NCI-H187 treated with DMSO at 0.1 percent for 48 hours (cell line): ENCODE data around the gene LGALS8.
"Not testable (repeated sequence)": the region's sequence is repeated elsewhere in the genome, so short reads cannot be mapped to it uniquely, and the experiment has no call there.

Experiments used
- DNase-seq: peaks from one replicate; lab custom pipeline; 2025; lab: John Stamatoyannopoulos, UW

The LGALS8 gene

DNA sequence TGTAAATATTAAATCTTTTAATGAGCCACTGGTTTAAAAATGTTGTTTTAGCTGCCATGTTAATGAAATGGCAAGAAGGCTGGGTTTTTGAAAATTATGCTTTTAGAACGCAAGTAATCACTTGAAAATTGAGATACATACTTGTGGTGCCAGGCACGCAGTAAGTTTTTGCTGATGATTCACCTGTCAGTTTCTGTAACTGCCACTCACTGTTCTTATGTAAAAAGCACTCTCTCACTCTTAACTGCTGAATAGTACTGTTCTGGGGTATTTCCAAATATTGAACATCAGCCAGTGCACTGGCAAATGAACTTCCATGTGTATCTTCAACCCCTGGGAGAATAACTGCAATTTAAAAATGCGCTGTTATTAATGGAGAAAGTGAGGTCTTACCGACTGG lies 17.9 kb downstream of the LGALS8 start:
- no peak for DNase-seq

DNA sequence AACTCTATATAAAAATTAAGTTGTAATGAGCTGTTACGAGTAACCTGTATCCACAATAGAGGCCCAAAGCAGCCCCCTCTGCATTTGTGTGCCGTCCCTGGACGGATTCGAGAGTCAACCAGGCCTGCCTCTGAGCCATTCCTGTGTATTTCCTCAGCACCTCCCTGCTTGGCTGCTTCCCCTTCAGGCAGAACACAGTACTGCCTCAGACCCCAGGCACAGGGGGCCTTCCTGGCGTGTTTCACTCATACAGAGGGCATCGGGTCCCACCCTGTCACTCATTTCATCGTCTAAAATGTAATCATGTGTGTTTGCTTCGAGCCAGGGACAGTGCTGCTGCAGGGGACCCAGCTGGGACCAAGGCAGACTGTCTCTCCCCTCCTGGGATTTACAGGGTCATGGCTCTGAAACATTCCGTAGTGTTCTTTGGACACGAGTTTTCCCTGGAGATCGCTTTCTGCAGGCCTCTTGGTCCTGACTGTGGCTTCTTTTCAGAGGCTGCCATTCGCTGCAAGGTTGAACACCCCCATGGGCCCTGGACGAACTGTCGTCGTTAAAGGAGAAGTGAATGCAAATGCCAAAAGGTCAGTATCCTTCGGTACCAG lies 19.4 kb downstream of the LGALS8 start:
- no peak for DNase-seq

DNA sequence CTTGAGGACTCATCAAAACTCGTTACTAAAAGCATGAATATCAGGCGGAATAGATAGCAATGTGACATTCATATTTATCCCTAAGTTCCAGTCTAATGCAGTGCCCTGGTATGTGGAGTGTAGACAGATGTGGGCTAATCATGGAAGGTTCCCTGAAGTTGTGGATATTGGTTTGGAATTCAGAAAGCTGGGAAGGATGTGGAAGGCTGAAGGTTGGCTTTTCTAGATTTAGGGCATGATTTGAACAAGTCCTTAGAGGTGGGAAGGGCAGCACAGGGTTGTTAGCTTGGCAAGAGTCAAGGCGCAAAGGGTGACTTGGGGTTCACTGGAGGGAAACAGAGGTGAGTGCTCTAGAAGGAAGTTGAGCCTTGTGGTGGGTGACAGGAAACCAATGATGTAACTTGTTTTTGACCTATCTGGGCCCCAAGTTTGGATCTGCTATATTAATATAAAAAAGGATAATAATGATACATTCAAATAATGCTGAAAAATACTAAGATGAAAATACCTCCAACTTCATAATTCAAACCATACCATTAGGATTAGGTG lies 21.9 kb downstream of the LGALS8 start:
- no peak for DNase-seq

DNA sequence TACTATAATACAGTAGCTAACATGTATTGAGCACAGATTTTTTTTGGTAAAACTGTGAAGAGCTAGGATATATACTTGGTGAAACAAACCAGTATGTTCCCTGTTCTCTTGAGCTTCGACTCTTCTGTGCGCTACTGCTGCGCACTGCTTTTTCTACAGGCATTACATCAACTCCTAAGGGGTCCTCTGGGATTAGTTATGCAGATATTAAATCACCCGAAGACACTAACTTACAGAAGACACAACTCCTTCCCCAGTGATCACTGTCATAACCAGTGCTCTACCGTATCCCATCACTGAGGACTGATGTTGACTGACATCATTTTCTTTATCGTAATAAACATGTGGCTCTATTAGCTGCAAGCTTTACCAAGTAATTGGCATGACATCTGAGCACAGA lies 24.7 kb downstream of the LGALS8 start:
- DNase-seq, result no peak

DNA sequence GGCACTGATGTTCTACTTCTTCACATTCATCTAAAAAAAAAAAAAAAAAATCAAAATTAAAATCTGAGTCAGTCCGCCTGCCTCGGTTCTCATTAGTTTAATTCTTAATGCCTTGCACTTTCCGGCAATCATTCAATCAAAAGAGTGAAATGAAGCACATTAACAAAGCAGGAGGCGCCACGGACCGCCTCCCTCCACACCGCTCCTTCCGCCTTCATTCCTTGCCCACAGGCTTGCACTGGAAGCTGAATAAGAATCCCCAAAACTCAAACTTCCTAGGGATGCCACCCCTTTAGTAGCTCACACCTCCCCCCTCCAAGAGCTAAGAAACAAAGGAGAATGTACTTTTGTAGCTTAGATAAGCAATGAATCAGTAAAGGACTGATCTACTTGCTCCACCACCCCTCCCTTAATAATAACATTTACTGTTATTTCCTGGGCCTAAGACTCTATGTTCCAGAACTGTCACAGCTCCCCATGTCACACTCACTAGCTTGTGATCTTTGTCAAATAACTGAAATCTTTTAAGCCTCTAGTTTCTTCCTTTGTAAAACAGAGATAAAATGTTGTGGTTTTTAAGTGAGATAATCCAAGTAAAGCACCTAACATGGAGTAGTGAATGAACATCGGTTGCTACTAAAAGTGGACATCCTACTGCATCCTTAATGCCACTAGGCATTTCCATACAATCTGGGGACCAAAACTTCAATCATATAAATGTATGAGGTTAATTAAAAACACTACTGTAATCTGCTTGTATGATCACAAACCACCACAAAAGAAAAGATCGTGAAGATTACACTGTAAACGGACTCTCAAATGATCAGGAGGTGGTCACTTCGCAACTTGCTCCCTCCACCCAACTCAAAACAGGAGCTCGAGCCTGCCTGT lies 27.4 kb downstream of the LGALS8 start:
- DNase-seq, result no peak

DNA sequence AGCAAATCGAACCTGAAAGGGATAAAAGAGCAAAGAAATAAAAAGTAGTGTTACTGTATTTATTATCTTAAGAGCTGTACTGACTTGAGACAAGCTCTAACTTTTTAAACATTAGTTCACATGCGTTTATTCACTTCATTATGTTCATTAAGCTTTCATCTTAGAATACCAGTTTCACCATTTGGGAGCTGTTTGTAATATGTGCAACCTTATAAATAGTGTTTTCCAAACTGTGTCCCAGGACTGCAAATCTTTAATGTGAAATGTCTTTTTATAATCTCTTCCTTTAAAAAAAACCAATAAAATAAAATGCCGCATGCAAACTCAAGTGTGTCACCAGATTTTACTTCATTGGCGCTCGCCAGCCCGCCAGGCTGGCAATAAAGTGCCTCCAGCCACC lies 28.3 kb downstream of the LGALS8 start:
- DNase-seq, result no peak

DNA sequence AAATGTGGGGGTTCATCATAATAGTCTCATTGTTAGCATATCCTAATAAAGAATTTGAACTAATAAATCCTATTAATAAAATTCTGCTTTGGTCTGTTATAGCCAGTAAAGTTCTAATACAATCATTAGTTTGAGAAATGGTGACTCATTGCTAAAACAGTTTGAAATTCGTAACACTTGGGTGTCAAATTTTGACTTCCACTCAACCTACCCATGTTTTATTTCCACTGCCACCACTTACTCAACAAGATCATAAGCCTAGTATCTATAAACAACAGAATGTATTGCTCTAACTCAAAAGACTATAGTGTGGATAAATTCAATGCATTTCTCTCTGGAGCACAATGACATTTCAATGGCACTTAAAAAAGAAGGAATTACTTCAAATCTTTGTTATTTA lies 29.1 kb downstream of the LGALS8 start:
- no peak for DNase-seq

DNA sequence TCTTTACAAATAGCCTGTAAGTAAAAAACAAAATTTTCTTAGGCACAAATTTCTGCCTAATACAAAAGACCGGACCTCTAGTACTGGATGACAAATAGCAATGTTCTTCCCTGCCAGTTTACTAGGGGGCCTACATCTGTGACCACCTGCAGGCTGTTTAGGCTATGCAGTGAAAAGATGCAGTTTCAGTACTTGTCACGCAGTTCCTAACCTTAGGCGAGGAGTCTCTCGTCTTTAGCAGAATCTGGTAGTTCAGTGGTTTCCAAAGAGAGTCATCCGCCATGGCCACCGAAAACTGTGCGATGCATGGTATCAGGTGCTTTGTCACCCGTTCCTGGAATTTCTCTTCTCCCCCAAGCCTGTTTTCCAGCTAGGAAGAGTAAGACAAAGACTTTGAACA lies 29.6 kb downstream of the LGALS8 start:
- DNase-seq, result no peak

DNA sequence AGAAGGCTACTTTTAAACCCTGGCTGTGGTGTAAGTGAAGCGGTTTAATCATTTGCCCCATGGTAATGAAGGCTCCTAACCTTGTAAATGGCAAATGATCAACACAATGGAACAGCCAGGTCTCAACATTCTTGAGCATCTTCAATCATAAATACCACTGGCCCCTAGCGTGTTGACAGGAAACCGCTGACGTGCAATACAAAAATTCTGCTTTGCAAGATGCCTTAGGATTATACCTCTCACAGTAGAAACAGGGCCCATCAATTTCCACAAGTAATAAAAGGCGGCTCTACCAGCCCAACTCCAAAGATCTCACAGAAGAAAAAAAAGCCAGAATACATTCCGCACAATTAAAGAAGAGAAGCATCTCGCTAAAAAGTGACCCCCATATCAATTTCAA lies 32.8 kb downstream of the LGALS8 start:
- DNase-seq, result no peak

DNA sequence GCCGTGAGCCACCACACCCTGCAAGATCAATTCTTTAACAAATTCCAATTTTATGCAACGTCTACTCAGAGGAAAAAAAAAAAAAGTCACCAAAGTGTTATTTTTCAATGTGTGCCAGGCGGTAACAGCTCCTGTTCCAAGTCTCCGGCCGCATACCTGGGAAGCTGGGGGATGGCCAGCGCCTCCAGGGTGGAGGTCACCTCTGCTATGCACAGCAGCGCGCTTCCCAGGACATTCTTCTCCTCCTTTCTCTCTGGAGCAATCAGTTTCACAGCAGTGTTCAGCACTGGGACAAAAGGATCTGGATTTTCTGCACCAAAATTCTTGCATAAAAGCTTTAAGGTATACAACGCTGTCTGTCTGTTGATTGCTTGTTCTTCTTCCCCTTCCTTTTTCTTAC lies 34.3 kb downstream of the LGALS8 start:
- DNase-seq, result no peak

DNA sequence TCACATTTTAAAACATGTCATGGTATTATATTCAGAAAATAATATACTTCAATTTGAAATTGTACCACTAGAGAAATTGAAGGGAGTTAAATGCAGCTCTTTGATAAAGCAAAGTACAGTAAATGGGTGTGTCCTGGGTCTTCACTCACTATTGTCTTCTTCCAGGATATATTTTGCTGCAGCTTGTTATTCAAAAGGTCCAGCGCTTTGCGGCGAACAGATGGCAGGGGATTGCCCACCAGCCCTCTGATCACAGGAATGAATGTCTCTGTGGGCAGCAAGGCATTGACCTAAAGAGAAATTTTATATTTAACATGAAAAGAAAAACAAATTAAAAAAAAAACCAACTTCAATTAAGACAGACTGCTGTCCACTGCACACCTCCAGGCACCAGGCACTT lies 35.1 kb downstream of the LGALS8 start:
- DNase-seq, result no peak

DNA sequence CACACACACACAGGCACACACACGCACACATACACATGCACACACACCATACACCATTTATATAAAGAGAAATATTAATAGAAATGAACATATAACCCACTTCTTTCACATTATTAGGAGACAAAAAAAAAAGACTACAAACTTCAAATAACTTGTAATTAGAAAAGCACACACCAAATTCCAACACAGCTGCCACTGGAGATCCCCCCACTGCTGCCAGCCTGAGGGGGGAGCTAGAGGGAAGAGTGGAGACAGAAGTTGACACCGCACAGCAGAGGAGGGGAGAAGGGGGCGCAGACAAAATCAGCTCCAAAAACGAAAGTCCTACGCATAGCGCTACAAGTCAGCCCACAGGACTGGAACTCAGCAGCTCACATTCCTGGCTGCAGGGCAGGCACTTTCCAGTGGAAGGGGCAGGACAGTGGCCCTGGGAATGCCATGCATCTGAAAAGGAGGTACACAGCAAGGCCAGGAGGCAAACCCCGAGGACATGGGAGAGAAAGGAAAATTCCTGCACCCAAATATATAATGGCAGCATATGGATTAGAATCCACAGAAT lies 36.5 kb downstream of the LGALS8 start:
- DNase-seq, result no peak

DNA sequence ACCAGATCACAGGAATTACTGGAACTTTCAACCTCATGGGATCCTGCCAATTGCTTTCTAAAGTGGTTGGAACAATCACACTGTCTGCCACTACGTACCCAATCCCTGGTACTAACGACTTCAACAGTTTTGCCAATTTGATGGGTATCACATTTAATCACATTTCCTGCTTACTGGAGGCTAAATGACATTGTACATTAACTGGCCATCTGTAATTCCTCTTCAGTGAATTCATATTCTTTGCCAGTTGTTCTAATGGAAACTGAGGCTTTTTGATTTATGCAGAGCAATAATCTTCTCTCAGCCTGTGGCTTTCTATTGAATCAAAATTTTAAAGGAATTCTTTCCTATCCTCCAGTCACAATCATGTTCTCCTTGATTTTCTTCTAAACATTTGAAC lies 38.2 kb downstream of the LGALS8 start:
- no peak for DNase-seq

DNA sequence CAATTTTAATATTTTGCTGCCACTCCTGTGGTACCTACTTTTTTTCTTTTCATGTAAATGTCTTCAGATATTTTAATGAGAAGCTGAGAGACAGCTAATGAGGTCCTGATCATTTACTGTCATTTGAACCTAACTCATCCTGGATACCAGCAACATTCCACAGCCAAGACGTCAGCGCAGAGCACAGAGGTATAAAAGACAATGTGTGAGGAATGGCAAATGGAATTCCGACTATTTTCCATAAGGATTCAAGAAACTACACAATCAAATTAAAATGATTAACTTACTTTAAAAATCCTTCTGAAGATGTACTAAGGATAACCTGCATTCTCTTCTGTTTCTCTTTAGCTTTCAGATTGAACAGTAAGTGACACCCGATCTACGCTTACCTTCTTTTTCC lies 41.7 kb downstream of the LGALS8 start:
- no peak for DNase-seq

DNA sequence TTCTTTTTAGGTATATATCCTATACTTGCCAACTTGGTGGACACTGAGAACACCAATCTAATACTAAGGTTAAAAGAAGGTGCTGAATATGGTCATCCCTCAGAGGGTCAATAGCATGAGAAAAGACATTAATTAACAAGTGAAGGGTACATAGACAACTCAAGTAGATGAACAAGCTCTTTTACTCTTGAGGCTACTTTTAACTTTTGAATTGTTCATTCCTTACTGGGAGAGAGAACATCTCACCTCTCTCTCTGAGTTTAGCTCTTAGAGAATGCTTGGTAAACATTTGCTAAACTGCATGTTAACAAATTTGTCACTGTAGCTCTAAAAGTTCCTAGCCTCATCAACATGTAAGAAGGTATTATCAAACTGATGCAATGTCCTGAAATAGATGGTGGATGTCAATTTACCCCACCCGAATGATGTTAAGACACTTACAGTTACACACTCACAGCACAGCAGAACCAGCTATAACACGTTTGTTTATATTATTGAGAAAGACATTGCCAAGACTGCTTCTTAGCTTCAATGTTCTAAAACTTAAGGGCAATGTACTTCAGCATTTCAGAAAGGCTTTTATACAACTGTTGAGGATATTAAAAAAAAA lies 44.6 kb downstream of the LGALS8 start:
- no peak for DNase-seq

DNA sequence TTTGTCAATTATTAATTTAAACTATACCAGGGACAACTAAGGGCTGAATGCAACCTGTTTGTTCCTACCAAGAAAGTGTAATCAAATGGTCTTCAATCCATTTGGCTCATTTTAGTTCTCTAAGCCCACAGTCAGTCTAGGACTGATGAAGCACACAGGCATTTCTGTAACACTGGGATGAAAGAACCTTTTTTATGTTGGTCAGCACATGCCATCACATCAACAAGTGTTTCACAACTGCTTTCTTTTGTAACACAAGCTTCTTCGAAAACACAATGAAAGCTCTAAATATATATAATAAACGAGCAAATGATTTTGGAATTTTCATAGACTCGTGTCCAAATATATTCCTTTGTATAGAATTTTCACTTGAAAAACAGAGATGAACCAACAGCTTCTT lies 51.7 kb downstream of the LGALS8 start:
- DNase-seq, result no peak

DNA sequence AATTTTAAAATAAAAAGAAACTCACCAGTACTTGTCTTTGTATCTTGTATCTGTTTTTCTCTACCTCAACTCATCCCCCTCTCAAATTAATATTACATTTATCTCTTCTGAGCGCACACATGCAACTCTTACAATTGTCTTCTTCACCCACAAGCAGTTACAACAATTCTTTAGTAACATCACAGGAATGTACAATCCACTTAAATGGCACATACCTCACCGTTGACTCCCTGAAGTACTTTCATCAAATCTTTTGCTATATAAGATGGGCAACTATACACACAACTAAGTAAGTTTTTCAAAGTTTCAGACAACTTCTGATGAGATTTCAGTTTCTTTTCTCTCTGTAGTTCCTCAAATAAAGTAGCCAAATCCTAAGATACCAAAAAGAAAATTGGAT lies 52.2 kb downstream of the LGALS8 start:
- DNase-seq, result no peak

DNA sequence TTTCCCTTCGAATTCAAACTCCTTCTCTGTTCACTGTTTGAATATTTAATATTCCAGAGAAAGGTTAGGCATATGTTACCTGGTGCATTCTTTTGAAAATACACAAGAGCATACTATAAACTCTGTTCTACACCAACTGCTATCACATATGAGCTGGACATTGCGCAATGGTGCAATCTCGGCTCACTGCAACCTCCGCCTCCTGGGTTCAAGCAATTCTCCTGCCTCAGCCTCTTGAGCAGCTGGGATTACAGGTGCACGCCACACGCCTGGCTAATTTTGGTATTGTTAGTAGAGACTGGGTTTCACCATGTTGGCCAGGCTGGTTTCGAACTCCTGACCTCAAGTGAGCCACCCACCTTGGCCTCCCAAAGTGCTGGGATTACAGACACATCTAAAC lies 53.3 kb downstream of the LGALS8 start:
- not testable (repeated sequence) for DNase-seq

DNA sequence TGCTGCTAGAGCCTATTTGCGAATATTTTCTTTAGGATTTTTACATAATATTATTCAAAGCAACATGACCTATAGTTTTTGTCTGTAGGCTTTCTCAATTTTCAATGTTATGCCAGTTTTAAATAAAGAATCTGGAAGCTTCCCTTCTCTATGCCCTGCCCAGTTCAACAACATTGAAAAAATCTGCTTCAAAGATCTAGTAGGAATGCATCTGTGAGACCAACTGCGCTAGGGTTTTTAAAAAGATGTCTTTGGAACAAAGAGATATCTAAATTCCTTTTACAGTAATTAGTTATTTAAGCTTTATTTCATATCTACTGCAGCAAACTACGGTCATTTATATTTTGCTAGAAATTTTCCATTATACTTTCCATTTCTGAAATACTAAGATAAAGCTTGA lies 54.9 kb downstream of the LGALS8 start:
- DNase-seq, result no peak

DNA sequence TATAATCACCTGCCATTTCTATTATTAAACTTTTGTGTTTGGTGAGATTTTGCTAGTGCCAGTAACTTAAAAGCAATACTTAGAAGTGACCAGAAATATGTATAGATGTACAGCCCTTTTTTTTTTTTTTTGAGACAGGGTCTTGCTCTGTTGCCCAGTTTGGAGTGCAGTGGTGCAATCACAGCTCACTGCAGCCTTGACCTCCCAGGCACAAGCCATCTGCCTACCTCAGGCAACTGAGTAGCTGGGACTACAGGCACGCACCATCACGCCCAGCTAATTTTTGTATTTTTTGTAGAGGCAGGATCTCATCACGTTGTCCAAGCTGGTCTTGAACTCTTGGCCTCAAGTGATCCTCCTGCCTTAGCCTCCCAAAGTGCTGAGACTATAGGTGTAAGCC lies 56.6 kb downstream of the LGALS8 start:
- not testable (repeated sequence) for DNase-seq

DNA sequence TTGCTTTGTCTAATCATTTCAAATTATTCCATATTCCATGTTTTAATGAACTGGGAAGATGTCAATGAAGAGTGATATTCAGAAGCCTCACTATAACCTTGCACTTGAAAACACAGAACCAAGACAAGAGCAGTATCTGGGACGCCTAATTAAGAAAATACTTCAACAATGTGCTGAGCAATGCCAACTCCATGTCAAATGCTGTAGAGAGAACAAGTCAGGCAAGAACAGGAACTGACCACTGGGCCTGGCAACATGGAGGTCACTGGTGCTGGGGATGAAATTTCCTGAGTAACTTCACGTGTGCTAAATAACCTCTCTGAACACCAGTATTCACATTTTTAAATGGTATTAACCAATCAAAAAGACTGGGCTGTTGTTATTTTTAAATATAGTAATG lies 57.7 kb downstream of the LGALS8 start:
- no peak for DNase-seq

DNA sequence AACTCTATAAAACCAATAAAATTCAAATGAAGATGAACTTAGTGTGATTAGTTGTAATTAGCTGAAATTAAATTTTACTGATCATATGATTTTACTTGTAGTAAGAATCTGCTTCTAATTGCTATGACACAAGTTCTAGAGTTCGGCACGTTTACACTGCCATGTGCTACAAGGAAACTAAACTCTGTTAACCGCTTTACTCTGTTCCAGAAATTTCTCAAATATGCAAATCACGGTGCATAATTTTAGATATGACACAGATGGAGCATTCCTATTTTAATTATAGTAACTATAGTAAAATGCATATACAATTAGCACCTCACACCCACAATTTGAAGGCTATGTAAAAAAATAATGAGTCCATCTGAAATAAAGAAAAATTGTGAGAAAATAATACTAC lies 65.7 kb downstream of the LGALS8 start:
- DNase-seq, result no peak
